A673 (cell line): Measurements from ENCODE around the gene CCDC85B.

Experiments used
- EZH2 ChIP-seq: fragments of 200-600 bp; sonication (generic); IDR thresholded peaks from 2 replicates; pipeline ENCODE4 v1.6.1; 2017; ENCODE audit warnings: borderline replicate concordance, low read depth, mild to moderate bottlenecking, mixed read lengths, antibody characterized with exemption, low read length; ENCODE audit not compliant: poor library complexity, severe bottlenecking
- TF ChIP-seq, protein P1 (sequence below): fragments of 300-800, 200-600 bp; sonication (generic); conservative IDR thresholded peaks from 2 replicates; pipeline ENCODE4 v1.5.1; 2017; ENCODE audit warnings: low read depth, mild to moderate bottlenecking, antibody characterized with exemption, low read length, moderate library complexity, mixed read lengths

DNA sequence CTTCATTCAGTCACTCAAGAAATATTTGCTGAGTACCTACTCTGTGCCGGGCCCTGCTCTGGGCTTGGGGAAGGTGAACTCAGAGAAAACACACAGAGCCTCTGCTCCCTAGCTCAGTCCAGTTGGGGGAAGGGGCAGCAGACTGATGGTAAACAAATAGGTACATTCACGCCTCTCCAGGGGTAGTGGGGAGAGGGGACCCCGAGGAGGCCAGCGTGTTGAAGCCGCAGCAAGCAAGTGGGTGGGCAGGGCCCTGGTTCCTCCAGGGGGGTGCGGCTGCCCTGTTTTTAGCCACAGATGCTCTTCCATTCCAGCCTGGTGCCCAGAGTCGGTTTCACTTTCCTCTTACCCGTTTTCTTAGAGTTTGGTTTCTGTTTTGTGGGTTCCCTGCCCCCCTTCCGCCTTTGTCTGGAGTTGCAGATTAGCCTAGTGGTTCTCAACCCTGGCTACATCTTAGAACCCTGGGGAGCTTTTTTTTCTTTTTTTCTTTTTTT lies 37.5 kb downstream of the CCDC85B start:
- TF ChIP-seq, protein P1, sequence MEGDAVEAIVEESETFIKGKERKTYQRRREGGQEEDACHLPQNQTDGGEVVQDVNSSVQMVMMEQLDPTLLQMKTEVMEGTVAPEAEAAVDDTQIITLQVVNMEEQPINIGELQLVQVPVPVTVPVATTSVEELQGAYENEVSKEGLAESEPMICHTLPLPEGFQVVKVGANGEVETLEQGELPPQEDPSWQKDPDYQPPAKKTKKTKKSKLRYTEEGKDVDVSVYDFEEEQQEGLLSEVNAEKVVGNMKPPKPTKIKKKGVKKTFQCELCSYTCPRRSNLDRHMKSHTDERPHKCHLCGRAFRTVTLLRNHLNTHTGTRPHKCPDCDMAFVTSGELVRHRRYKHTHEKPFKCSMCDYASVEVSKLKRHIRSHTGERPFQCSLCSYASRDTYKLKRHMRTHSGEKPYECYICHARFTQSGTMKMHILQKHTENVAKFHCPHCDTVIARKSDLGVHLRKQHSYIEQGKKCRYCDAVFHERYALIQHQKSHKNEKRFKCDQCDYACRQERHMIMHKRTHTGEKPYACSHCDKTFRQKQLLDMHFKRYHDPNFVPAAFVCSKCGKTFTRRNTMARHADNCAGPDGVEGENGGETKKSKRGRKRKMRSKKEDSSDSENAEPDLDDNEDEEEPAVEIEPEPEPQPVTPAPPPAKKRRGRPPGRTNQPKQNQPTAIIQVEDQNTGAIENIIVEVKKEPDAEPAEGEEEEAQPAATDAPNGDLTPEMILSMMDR = no peak
- TF ChIP-seq EZH2 = no peak
